GM12892 (cell line): ENCODE results near the gene FUT3.
A peak's percentile ranks its signal among the peaks of the same experiment; 100 is the strongest.

ENCODE experiments used
- DNase-seq: peaks from one replicate; pipeline ENCODE4 v3.0.0; 2011; ENCODE audit not compliant: insufficient read length
- FAIRE-seq: peaks from 2 replicates; lab custom pipeline; 2011; peaks lifted over from hg19 to GRCh38; lab: Jason Lieb, UNC
- POLR2A ChIP-seq: IDR thresholded peaks from 2 replicates; pipeline ENCODE4 v1.6.1; 2011; ENCODE audit warnings: low read depth, low read length, control low read depth
- POLR2AphosphoS5 ChIP-seq: IDR thresholded peaks from 2 replicates; pipeline ENCODE4 v1.6.1; 2011; ENCODE audit warnings: low read depth, low read length, control low read depth
- TAF1 ChIP-seq: IDR thresholded peaks from 2 replicates; pipeline ENCODE4 v1.6.1; 2011; ENCODE audit warnings: low read depth, mild to moderate bottlenecking, control low read depth, low read length, borderline replicate concordance

Gene FUT3

DNA sequence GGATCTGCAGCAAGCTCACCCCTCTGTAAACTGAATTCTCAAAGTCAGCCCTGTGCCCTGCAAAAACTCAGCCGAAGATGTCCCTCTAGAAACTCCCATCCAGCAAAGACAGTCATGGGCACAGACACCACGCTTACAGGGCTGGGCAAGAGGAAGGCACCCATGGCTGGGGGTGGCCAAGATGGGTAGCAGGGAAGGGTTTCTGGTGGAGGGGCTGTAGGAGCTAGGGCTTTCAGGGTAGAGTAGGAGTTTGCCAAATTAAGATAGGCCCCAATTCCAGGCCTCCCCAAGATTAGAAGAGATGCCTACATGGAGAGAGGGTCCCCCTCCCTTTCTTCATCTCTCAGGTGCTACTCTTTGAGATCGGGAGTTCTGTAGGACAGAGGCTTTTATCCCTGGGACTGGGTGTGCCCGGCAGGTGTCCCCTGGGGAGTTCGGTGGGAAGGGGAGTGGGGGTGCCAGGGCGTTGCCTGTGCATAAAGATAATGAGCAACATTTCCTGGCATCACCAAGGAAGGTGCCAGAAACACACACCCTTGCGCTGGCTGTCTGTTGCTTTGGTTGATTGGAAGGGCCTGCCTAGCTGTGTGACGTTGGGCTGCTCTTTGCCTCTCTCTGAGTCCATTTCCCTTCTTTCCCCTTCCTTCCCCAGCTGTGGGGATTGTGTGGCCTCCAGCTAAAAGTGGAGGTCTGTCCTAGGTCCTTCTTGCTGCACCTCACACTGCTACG, 37.0 kb downstream of the FUT3 start:
- FAIRE-seq (no peak), DNase-seq (no peak)
- TF ChIP-seq POLR2AphosphoS5 (no peak), TAF1 (no peak), POLR2A (no peak)

- FAIRE-seq (no peak), DNase-seq (no peak)
- TF ChIP-seq POLR2A = no peak
- TF ChIP-seq TAF1 = no peak
- TF ChIP-seq POLR2AphosphoS5 = no peak
Measured at GRCh38 chr19:5811117-5811516, 40.1 kb downstream of the FUT3 start.

DNA sequence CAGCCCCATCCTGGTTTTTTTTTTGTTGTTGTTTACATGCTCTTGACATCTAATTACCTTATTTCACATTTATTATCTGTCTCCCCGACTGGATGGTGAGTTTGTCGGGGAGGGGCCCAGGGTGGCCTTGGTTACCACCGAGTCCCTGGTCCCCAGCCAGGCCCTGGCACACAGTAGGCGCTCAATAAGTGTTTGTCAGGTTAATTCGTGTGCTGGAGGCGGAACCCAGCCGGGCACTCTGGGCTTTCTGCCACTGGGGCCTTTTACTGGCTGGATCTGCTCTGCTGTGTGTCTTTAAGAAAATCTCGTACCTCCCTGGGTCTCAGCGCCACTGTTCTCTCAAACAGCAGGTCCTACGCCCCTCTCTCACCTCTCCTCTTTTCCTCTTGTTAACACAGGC, 41.8 kb downstream of the FUT3 start:
- TF ChIP-seq TAF1 = no peak
- no peak for TF ChIP-seq POLR2AphosphoS5
- TF ChIP-seq POLR2A = no peak
- DNase-seq (no peak), FAIRE-seq (no peak)

- FAIRE-seq = no peak
- DNase-seq = no peak
- no peak for TF ChIP-seq TAF1
- TF ChIP-seq POLR2AphosphoS5 = no peak
- TF ChIP-seq POLR2A = no peak
Measured at GRCh38 chr19:5809053-5809452, 42.2 kb downstream of the FUT3 start.

DNA sequence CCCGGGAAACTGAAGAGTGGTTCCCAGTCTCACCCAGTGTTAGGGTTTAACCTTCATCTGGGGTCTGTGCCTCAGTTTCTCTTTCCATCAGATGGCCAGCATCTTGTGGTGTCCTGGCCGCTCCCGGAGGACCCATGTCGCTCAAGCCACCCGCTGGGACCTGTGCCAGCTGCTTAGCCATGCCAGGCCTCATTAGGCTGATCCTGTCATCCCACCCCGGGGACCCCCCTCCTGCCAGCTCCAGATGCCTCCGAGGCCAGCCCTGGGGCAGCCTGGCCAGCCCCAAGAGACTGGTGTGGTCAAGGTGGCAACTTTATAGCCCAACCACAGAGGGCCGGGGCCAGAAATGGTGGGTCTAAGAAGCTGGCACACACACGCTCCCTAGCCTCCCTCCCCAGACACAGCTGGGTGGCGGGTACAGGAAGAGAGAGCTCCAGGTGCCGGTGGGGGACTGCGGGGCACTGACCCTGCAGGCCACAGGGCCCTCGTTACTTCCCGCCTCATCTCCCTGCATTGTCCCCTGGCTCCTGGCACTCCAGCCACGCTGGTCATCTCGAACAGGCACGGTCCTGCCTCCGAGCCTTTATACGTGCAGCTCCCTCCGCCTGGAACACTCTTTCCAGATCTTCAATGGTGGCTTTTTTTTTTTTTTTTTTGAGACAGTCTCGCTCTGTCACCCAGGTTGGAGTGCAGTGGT, 43.0 kb downstream of the FUT3 start:
- no peak for FAIRE-seq
- TF ChIP-seq POLR2AphosphoS5 (no peak), POLR2A (no peak), TAF1 (no peak)
- no peak for DNase-seq

DNA sequence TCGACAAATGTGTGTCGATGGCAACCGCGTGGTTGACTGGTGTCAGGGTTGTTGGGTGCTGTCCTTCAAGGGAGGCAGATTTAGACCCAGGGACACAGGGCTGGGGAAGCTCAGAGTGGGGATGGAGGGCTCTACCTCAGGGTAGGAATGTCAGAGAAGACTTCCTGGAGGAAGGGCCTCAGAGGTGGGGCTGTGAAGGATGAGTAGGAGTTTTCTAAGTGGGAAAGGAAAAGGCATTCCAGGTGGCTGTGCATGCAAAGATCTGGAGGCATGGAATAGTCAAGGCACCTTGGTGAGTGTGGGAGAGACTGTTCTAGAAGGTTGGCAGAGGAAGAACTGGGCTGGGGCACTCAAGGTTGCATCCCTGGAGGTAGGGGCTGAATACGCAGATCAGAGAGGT, 44.3 kb downstream of the FUT3 start:
- TF ChIP-seq POLR2AphosphoS5 = no peak
- no peak for TF ChIP-seq TAF1
- no peak for TF ChIP-seq POLR2A
- FAIRE-seq (no peak), DNase-seq (no peak)

- DNase-seq = no peak
- FAIRE-seq = no peak
- TF ChIP-seq POLR2A (no peak), TAF1 (no peak), POLR2AphosphoS5 (no peak)
Measured at GRCh38 chr19:5806133-5806489, 45.1 kb downstream of the FUT3 start.

- FAIRE-seq (no peak), DNase-seq (peak; percentile 53)
- TF ChIP-seq POLR2AphosphoS5 = no peak
Measured at GRCh38 chr19:5805462-5806132, 45.7 kb downstream of the FUT3 start.

DNA sequence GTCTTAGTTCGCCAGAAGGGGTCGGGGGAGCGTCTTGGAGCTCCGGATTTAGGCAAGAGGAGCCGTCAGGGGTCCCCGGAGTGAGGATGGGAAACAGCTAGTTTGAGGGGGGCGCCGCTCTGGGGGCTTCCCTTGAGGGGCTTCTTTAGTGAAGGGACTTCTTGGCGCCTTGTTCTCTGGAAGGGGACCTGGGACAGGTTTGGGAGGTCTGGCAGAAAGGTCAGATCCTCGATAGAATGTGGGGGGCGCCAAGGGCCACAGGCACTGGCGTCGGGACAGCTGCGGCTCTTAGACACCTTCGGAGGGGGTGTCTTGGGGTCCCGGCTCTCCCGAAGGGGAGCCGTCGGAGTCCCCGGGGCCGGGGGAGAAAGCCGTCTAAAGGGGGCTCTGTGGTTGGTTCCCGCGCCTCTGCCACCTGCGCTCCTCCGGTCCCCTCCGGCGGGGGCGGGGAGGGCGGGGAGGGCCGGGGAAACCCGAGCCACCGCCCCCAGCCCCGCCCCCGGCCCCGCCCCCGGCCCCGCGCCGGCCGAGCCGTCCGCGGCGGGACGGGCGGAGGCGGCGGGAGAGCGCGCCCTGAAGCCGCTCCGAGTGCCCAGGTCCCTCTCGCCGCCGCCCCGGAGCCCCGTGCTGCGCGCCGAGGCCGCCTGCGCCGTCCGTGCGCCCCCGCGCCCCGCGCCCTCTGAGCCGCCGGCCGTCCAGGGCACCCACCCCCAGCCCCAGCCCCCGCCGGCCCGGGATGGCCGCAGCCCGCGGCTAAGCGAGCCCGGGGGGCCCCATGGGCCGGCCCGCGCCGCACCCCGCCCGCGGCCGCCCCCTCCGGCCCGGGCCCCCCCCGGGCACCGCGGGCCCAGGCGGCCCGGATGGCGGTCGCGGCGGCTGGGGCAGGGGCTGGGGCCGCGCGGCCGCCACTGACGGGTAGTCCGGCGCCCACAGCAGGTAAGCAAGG, 46.5 kb downstream of the FUT3 start, which contains the start of gene NRTN:
Gene NRTN (plus strand): TSS at position 552 of the 946 bp plus-strand sequence. CDS start 19,099 bp downstream, outside the sequence.
- FAIRE-seq (no peak), DNase-seq (peak; percentile 70)

GRCh38 chr19:5803752-5804515, 47.3 kb downstream of the FUT3 start:
- FAIRE-seq (peak; percentile 90), DNase-seq (peak; percentile 98)
- TF ChIP-seq TAF1 = no peak
- TF ChIP-seq POLR2AphosphoS5 = no peak
- TF ChIP-seq POLR2A = no peak

More for the DNA sequence above, 46.5 kb downstream of the FUT3 start, which contains the start of gene NRTN:
- TF ChIP-seq TAF1 (no peak), POLR2AphosphoS5 (no peak), POLR2A (no peak)

GRCh38 chr19:5803441-5803751, 47.9 kb downstream of the FUT3 start:
- TF ChIP-seq TAF1 = no peak
- TF ChIP-seq POLR2A = no peak
- no peak for TF ChIP-seq POLR2AphosphoS5
- DNase-seq (no peak), FAIRE-seq (no peak)
